GM12864 (cell line): ENCODE data around the gene RAD50.

ENCODE experiments used
- DNase-seq: peaks from one replicate; pipeline ENCODE4 v3.0.0-alpha.2; 2011; ENCODE audit warnings: low read depth
- H3K4me3 ChIP-seq: 2 replicates; pipeline ENCODE4 v1.5.1; 2011; ENCODE audit warnings: mild to moderate bottlenecking, low read depth, low read length, control low read depth
- CTCF ChIP-seq: IDR thresholded peaks from 2 replicates; pipeline ENCODE4 v1.5.1; 2011; ENCODE audit warnings: low read depth, mild to moderate bottlenecking, moderate library complexity, low read length, control low read depth, inconsistent platforms; ENCODE audit errors: missing control alignments

RAD50 gene

GRCh38 chr5:132656774-132657355, 100.1 kb downstream of the RAD50 start:
- no peak for TF ChIP-seq CTCF
- no peak overlapping the region for H3K4me3 ChIP-seq
- DNase-seq = no peak

- TF ChIP-seq CTCF = no peak
- no peak for DNase-seq
These were observed 101.1 kb downstream of the RAD50 start, which contains the start of gene IL13 for GRCh38 chr5:132657676-132658380. TSS of gene IL13 (plus strand) at chr5:132658173. CDS start at chr5:132658187, 14 bp downstream.

GRCh38 chr5:132658381-132659302, 101.9 kb downstream of the RAD50 start:
- no peak for DNase-seq
- no peak overlapping the region for H3K4me3 ChIP-seq
- no peak for TF ChIP-seq CTCF

More at GRCh38 chr5:132657676-132658380, 101.1 kb downstream of the RAD50 start, which contains the start of gene IL13:
- no peak within 1 kb of the TSS for H3K4me3 ChIP-seq

GRCh38 chr5:132659598-132660493, 103.1 kb downstream of the RAD50 start:
- no peak overlapping the region for H3K4me3 ChIP-seq
- DNase-seq = no peak
- TF ChIP-seq CTCF = no peak

- no peak overlapping the region for H3K4me3 ChIP-seq
- peak; percentile 16 for TF ChIP-seq CTCF
- no peak for DNase-seq
These were observed 104.6 kb downstream of the RAD50 start for GRCh38 chr5:132661231-132662003.
